Measurements from ENCODE around the gene LRIF1.
A peak's percentile ranks its signal among the peaks of the same experiment; 100 is the strongest.
"Not testable (repeated sequence)": the region's sequence is repeated elsewhere in the genome, so short reads cannot be mapped to it uniquely, and the experiment has no call there.

The LRIF1 gene, protein sequence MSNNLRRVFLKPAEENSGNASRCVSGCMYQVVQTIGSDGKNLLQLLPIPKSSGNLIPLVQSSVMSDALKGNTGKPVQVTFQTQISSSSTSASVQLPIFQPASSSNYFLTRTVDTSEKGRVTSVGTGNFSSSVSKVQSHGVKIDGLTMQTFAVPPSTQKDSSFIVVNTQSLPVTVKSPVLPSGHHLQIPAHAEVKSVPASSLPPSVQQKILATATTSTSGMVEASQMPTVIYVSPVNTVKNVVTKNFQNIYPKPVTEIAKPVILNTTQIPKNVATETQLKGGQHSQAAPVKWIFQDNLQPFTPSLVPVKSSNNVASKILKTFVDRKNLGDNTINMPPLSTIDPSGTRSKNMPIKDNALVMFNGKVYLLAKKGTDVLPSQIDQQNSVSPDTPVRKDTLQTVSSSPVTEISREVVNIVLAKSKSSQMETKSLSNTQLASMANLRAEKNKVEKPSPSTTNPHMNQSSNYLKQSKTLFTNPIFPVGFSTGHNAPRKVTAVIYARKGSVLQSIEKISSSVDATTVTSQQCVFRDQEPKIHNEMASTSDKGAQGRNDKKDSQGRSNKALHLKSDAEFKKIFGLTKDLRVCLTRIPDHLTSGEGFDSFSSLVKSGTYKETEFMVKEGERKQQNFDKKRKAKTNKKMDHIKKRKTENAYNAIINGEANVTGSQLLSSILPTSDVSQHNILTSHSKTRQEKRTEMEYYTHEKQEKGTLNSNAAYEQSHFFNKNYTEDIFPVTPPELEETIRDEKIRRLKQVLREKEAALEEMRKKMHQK

DNA sequence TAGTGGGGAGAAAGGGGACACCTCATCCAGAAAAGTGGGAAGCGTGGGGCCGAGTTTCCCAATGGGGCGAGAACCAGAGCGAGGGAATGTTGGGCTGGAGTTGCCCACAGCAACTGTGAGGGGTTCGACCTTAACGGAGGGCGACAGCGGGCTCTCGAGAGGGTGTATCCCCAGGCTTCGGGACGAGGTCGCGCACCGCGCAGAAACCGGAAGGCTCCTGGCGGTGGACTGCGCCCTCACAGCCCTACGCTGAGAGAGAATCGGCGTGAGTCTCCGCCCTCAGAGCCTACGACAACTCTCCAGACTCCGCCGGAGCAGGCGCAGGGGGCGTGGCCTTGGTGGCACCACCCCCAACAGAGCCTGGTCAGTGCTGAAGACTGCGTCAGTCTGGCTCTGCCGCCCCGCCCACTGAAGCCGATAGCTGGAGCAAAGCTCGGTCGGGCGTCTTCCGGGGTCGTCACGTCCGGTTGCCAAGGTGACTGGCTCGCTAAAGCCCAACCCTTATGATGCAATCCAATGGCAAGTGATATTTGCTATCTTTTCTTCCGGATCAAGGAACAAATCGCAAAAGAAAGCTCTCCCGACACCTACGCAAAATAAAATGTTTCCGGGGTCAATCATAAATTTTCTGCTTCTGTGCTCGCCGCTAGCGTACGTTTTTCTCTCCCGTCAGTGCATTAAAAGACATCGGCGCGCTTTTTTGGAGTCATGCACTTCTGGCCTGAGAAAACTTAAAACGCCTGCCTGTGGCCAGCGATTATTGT is at the start of gene LRIF1:
Gene LRIF1, minus strand, starts transcription at position 232 of the 764 bp plus-strand sequence. CDS start 234 bp downstream, outside the sequence.
- peak; percentile 98 for DNase-seq (ENCODE audit: low spot score)

DNA sequence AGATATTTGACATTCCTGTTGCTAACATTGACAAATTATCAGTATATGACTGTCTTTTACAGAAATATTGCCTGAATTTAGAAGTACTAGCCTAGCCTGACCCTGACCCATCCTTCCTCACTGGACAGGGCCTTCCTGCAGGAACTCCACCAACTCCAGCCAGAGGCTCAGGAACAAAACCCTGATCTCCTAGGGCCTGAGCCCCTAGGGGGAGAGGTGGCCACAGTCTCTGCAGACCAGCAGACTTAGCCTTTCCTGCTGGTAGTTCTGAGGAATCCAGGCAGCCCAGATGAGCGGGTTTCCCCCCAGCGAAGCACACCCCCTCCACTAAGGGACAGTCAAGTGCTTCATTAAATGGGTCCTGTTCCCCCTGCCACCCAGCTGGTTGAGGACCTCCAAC is 44.3 kb upstream of the LRIF1 start:
- no peak for DNase-seq (ENCODE audit: low spot score)

DNA sequence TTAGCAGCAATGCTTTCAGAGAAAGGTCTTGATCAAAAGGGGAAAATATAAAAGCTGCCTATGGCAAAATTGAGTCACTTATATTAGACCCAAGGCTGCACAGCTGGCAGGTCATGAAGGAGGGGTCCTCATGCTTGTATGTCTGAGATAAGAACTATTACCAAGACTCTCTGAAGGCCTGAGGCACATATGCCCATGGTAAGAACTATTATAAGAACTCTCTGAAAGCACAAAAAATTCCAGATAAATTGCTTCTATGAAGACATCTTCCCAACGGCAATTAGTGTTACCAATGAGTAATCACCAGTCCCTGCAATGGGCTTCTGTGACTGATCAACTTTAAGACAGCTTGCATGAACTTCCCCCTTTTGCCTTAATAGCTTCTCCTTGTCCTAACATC is 42.8 kb upstream of the LRIF1 start:
- no peak for DNase-seq (ENCODE audit: low spot score)

DNA sequence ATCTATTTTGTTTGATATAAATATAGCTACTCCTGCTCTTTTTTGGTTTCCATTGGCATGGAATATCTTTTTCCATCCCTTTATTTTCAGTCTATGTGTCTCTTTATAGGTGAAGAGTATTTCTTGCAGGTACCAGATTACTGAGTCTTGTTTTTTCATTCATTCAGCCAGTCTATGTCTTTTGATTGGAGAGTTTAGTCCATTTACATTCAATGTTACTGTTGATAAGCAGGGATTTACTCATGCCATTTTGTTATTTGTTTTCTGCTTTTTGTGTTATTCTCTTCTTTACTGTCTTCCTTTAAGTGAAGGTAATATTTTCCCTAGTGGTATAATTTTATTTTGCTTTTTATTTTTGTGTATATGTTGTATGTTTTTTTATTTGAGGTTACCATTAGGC is 35.9 kb upstream of the LRIF1 start:
- DNase-seq (ENCODE audit: low spot score), result not testable (repeated sequence)

- DNase-seq (ENCODE audit: low spot score), result peak; percentile 21
Observed at GRCh38 chr1:110992329-110992728, 28.6 kb upstream of the LRIF1 start.

GRCh38 chr1:110991295-110991694 is 27.6 kb upstream of the LRIF1 start:
- not testable (repeated sequence) for DNase-seq (ENCODE audit: low spot score)

GRCh38 chr1:110990541-110990940 is 26.8 kb upstream of the LRIF1 start:
- no peak for DNase-seq (ENCODE audit: low spot score)

DNA sequence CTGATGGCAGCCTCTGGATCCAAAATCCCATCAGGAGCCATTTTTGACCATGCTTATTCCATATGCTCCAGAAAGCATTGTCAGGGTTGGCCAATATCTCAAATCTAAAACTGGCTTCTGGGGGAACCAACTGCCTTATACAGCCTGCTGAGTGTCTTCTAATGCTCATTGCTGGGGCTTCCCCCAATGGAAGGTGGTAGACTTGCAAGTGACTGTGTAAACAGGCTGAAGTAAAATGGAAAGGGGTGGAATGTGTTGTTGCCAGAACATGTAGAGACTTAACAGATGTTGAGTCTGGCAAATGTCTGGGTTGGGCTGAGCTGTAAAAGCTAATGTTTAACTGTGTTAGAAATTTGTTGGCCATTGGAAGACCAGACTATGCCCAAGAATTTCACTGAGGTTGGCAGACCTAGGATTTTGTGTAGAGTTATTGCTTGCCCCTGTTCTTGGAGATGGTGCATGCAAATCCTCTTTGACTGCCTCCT is 22.7 kb upstream of the LRIF1 start:
- DNase-seq (ENCODE audit: low spot score), result no peak

- no peak for DNase-seq (ENCODE audit: low spot score)
Observed at GRCh38 chr1:110982320-110982719, 18.6 kb upstream of the LRIF1 start.

DNA sequence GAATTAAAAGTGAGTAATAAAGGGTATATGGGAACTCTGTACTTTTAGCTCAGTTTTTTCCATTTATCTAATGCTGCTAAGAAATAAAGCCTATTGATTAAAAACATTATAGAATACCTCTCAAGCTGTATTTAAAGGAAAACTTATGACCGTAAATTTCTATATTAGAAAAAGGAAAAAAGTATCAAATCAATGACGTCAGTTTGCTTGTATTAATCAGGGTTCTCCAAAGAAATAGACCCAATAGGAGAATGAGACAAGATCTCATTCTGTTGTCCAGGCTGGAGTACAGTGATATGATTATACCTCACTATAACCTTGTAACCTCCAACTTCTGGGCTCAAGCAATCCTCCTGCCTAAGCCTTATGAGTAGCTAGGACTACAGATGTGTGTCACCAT is 15.4 kb upstream of the LRIF1 start:
- no peak for DNase-seq (ENCODE audit: low spot score)

- DNase-seq (ENCODE audit: low spot score), result peak; percentile 5
Observed at GRCh38 chr1:110976089-110976488, 12.4 kb upstream of the LRIF1 start.

DNA sequence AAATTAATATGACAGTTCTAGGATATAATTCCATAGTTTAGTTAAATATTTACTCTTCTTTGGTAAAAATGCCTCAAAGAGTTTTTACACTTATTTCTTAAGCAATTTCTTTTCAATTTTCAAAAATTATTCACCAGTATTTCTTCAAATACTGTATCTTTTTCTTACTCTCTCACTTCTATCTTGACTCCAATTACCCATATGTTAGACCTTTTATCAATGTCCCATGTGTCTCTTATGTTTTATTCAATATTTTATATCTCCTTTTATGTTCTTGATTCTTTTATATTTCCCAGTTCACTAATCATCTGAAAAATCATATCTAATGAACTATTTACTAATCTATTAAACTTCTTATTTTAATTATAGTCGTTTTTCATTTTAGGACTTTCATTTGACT is 11.5 kb upstream of the LRIF1 start:
- DNase-seq (ENCODE audit: low spot score), result no peak

- DNase-seq (ENCODE audit: low spot score), result no peak
Observed at GRCh38 chr1:110967256-110967655, 3.5 kb upstream of the LRIF1 start.

- no peak for DNase-seq (ENCODE audit: low spot score)
Observed at GRCh38 chr1:110964455-110964903, 757 bp upstream of the LRIF1 start.

DNA sequence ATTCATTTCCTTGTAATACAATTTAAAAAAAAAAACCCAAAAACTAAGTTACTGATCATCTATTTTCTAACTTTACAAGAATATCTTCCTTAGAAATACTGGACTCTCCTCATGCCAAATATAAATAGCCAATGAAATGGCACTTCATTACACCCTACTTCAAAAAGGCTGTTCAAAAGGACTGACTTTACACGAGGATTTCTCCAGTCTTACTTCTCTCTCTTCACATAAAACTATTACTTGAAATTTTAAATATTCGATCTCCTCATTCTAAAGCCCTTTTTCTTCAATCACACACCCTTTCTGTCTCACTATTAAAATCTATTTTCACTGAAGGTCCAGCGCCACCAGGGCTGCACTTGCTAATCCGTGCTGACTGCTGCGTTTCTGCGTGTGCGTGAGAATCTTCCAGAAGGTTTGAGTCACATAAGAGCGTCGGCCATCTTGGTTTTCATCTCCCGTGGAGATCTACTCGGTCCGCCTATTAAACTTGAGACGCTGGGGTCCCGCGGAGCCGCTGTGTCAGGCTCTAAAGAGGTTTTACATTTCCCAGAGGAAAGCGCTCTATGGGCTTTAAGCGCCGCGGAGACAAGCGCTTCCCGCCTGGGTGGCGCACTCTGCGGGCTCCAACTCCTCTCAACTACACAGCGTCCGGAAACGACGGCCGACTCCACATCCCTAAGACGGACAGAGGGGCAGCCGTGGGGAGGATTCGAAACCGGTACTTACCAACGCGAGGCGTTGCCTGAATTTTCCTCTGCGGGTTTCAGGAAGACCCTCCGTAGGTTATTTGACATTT is 631 bp downstream of the LRIF1 start:
- peak; percentile 73 for DNase-seq (ENCODE audit: low spot score)

- DNase-seq (ENCODE audit: low spot score), result no peak
Observed at GRCh38 chr1:110961902-110962301, 1.8 kb downstream of the LRIF1 start.

DNA sequence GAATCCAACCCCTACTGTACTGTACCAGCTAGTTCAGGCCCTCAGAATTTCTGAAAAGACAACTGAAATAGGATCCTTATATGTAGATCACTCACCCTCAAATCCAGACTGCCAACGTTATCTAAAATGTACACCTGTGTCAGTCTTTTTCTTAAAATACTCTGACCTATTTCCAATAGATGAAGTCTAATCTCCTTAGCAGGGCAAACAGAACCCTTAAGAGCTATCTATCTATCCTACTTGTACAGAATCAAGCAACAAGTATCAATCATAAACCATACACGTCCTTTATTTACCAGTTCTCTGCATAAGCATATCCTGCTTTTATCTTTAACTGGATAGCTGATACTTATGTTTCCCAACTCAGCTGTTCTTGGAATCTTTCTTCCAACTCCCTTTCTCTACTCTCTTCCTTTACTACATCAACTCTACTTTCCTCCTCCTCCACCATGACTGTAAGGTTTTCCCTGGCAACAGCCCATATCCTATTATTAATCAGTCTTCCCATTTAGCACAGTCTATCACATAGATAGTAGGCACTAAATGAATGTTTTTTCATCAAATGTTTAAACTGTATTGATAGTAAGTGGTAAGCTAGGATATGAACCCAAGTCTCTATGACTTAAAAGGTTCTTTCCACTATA is 2.8 kb downstream of the LRIF1 start:
- no peak for DNase-seq (ENCODE audit: low spot score)

GRCh38 chr1:110957798-110958197 is 5.9 kb downstream of the LRIF1 start:
- no peak for DNase-seq (ENCODE audit: low spot score)

DNA sequence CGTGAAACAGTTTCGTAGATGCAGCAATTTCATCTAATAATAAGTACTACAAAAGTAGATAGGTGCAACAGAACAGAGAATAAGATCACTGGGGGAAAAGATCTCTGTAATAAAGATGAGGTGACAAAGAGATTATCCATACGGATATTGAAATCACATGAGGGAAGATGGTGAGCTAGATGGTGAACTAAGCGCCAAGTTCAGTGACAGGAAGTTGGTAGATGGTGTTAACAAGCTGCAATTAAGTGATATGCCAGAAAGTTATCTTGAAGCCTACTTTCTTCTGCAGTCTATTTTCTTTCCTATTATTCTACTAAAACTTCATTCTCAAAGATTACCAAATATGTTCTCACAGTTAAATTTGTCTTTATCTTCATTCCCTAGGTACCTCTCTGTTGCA is 7.1 kb downstream of the LRIF1 start:
- no peak for DNase-seq (ENCODE audit: low spot score)

DNA sequence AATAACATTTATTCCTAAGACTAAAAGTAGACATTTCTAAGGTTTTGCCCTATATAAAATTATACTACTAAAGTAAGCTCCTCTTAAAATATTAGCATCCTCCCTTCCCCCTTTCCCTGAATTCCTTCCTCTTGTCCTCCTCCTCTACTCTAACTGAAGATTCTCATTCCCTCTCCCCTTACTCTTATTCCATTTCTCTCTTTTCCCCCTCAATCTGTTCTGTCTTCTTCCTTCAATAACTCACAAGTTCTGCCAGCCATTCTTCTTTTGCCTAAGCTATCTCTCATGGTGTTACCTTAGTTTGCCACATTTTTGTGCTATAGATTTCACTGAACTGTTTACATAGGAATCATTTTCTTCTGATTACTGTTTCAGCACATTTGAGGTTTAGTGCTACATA is 10.7 kb downstream of the LRIF1 start:
- DNase-seq (ENCODE audit: low spot score), result no peak

GRCh38 chr1:110952031-110952430 is 11.7 kb downstream of the LRIF1 start:
- DNase-seq (ENCODE audit: low spot score), result no peak
